ENCODE data around the gene TNS3. TPM values are rescaled to one million over a fixed set of nuclear protein-coding genes. Genes with fewer than 3 reads are reported as not detected.

The TNS3 gene
- total and polyA plus RNA-seq, 9 of the 15 experiments (the other 6 are each of a cell fraction or from before 2014, with no cell fraction given), result 0.20 TPM; not detected in 8

DNA sequence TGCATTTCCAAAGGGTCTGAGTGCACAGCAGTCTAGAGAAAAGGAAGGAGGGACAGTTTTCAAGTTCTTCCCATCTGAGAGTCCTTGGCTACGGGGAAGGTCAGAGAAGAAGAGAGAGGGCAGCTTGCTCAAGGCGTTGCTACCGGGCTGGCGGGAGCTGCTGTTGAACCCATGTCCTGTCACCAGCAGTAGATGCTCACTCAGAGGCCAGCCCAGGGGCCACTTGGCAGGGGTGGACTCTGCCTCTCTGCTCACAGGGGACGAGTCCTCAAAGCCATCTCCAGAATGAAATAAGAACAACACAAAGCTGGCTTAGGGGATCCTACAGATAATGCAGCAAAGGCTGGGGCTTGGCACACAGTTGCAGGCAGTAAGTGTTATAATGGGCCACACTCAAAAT, 231.5 kb downstream of the TNS3 start (continued):
- TF ChIP-seq ZNF324 (CRISPR knock-in tag; IDR thresholded peaks at IDR 0.05), result no peak

DNA sequence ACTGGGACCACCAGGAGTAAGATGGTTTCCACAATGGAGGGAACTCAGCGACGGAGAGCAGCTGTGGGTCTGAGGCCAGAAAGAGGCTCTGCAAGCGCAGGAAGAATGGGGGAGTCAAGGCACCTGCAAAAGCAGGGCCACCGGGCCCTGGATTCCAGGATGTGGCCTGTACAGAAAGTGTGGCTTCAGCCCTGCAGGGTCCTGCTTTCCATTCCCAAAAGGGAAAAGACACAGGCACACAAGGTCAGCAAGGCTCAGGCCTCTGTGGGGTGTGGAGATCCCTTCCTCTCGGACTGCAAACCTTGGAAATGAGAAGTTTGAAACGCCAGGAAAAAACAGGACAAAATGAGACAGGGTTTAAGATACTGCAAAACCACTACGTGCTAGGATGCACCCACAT, 232.5 kb downstream of the TNS3 start:
- Histone ChIP-seq H2AFZ (ENCODE audit: low read depth, low read length) (no peak overlapping the region), H3K4me2 (ENCODE audit: insufficient read depth, low read length) (no peak overlapping the region), H3K27me3 (ENCODE audit: control insufficient read depth in 2 of 2, insufficient read depth in 2 of 2, low read length in 2 of 2) (peaks cover 16 to 61% of the 10 kb centered on the region in 2 experiments), H3K27ac (ENCODE audit: extremely low read depth, low read depth, low read length) (no peak overlapping the region), H4K20me1 (replicated peaks; ENCODE audit: control insufficient read depth, insufficient read depth, low read length) (no peaks in the 10 kb centered on the region; the same call in 1 of the 2 replicates), H3K4me3 (no peak overlapping the region), H3K9me1 (ENCODE audit: control insufficient read depth, insufficient read depth, low read length) (no peaks in the 10 kb centered on the region), H3K79me2 (ENCODE audit: control insufficient read depth, insufficient read depth, low read length) (no peaks in the 10 kb centered on the region), H3K9me3 (replicated peaks; ENCODE audit: control insufficient read depth, insufficient read depth, low read depth, low read length) (no peaks in the 10 kb centered on the region), H3K4me1 (replicated peaks in 1 of 2; ENCODE audit: control insufficient read depth in 2 of 2, insufficient read depth in 2 of 2, low read length in 2 of 2) (peaks cover 0 to 3% of the 10 kb centered on the region in 2 experiments; a peak in 4 of 5 replicates), H3K36me3 (ENCODE audit: control insufficient read depth, insufficient read depth, low read length) (no peaks in the 10 kb centered on the region), H3K9ac (ENCODE audit: insufficient read depth in 1 of 2, low read depth in 2 of 2, low read length in 2 of 2) (no peak overlapping the region)
- CTCF ChIA-PET (ENCODE audit: low intra/inter-chr PET ratio), result no interaction called here
- POLR2A ChIA-PET, result no interaction called here
- BruUV-seq (replicated peaks), result no TSS peak
- FAIRE-seq (no peak), DNase-seq (ENCODE audit: extremely low read depth in 1 of 4, low spot score in 3 of 4) (no peak), ATAC-seq (no peak)
- in situ Hi-C loops (cut with MboI) (no loop called here), intact Hi-C loops (cut with micrococcal nuclease) (no loop called here)
- 0% methylated on average over 6 of the region's 7 CpGs for WGBS (ENCODE audit: insufficient coverage, low coverage, missing lambda C conversion rate)
- TF ChIP-seq, protein P1, sequence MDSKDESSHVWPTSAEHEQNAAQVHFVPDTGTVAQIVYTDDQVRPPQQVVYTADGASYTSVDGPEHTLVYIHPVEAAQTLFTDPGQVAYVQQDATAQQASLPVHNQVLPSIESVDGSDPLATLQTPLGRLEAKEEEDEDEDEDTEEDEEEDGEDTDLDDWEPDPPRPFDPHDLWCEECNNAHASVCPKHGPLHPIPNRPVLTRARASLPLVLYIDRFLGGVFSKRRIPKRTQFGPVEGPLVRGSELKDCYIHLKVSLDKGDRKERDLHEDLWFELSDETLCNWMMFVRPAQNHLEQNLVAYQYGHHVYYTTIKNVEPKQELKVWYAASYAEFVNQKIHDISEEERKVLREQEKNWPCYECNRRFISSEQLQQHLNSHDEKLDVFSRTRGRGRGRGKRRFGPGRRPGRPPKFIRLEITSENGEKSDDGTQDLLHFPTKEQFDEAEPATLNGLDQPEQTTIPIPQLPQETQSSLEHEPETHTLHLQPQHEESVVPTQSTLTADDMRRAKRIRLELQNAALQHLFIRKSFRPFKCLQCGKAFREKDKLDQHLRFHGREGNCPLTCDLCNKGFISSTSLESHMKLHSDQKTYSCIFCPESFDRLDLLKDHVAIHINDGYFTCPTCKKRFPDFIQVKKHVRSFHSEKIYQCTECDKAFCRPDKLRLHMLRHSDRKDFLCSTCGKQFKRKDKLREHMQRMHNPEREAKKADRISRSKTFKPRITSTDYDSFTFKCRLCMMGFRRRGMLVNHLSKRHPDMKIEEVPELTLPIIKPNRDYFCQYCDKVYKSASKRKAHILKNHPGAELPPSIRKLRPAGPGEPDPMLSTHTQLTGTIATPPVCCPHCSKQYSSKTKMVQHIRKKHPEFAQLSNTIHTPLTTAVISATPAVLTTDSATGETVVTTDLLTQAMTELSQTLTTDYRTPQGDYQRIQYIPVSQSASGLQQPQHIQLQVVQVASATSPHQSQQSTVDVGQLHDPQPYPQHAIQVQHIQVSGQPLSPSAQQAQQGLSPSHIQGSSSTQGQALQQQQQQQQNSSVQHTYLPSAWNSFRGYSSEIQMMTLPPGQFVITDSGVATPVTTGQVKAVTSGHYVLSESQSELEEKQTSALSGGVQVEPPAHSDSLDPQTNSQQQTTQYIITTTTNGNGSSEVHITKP (IDR thresholded peaks at IDR 0.05; ENCODE audit: partially characterized antibody), result no peak
- no peak for TF ChIP-seq NFYB (IDR thresholded peaks at IDR 0.05; ENCODE audit: extremely low read depth, insufficient read length)
- no peak for TF ChIP-seq EZH2 (IDR thresholded peaks at IDR 0.05; ENCODE audit: borderline replicate concordance, low read depth, low read length)
- no peak for TF ChIP-seq CBFB (CRISPR knock-in tag; IDR thresholded peaks at IDR 0.05)
- no peak for TF ChIP-seq STAG1 (CRISPR knock-in tag; IDR thresholded peaks at IDR 0.05; ENCODE audit: borderline replicate concordance)
- TF ChIP-seq ELF2 (CRISPR knock-in tag; IDR thresholded peaks at IDR 0.05), result no peak
- TF ChIP-seq NFIX (CRISPR knock-in tag; IDR thresholded peaks at IDR 0.05; ENCODE audit: low read depth), result no peak
- TF ChIP-seq, protein P2, sequence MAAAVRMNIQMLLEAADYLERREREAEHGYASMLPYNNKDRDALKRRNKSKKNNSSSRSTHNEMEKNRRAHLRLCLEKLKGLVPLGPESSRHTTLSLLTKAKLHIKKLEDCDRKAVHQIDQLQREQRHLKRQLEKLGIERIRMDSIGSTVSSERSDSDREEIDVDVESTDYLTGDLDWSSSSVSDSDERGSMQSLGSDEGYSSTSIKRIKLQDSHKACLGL (CRISPR knock-in tag; IDR thresholded peaks at IDR 0.05; ENCODE audit: borderline replicate concordance, poor library complexity, severe bottlenecking), result no peak
- TF ChIP-seq ZNF41 (CRISPR knock-in tag; conservative IDR thresholded peaks at IDR 0.05), result no peak
- TF ChIP-seq NUFIP1 (IDR thresholded peaks at IDR 0.05; ENCODE audit: partially characterized antibody), result no peak
- TF ChIP-seq, protein P3, sequence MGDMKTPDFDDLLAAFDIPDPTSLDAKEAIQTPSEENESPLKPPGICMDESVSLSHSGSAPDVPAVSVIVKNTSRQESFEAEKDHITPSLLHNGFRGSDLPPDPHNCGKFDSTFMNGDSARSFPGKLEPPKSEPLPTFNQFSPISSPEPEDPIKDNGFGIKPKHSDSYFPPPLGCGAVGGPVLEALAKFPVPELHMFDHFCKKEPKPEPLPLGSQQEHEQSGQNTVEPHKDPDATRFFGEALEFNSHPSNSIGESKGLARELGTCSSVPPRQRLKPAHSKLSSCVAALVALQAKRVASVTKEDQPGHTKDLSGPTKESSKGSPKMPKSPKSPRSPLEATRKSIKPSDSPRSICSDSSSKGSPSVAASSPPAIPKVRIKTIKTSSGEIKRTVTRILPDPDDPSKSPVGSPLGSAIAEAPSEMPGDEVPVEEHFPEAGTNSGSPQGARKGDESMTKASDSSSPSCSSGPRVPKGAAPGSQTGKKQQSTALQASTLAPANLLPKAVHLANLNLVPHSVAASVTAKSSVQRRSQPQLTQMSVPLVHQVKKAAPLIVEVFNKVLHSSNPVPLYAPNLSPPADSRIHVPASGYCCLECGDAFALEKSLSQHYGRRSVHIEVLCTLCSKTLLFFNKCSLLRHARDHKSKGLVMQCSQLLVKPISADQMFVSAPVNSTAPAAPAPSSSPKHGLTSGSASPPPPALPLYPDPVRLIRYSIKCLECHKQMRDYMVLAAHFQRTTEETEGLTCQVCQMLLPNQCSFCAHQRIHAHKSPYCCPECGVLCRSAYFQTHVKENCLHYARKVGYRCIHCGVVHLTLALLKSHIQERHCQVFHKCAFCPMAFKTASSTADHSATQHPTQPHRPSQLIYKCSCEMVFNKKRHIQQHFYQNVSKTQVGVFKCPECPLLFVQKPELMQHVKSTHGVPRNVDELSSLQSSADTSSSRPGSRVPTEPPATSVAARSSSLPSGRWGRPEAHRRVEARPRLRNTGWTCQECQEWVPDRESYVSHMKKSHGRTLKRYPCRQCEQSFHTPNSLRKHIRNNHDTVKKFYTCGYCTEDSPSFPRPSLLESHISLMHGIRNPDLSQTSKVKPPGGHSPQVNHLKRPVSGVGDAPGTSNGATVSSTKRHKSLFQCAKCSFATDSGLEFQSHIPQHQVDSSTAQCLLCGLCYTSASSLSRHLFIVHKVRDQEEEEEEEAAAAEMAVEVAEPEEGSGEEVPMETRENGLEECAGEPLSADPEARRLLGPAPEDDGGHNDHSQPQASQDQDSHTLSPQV (IDR thresholded peaks at IDR 0.05), result no peak
- TF ChIP-seq OTX1 (CRISPR knock-in tag; IDR thresholded peaks at IDR 0.05), result no peak
- no peak for TF ChIP-seq MYNN (IDR thresholded peaks at IDR 0.05)
- TF ChIP-seq MYNN (CRISPR knock-in tag; IDR thresholded peaks at IDR 0.05), result no peak
